ENCODE results near the gene ADGRG6. TPM values are rescaled to one million over a fixed set of nuclear protein-coding genes. Genes with fewer than 3 reads are reported as not detected.

ADGRG6 gene
- total RNA-seq, 1 experiment from 2014 or later: 2.5 TPM

DNA sequence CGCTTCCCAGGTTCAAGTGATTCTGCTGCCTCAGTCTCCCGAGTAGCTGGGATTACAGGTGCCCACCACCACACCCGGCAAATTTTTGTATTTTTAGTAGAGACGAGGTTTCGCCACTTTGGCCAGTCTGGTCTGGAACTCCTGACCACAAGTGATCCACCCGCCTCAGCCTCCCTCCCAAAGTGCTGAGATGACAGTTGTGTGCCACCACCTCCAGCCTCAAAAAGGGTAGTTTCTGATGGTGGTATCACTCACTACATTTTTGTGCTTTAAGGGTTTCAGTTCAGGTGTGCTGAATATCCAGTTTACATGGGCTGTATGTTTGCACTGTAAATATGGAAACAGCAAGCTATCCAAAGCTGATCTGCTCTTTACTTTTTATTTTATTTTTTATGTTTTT, 12.1 kb upstream of the ADGRG6 start:
- no peak overlapping the region for H2AK5ac ChIP-seq (ENCODE audit: insufficient read length, low read length)
- Mint-ChIP-seq H3K4me3 (no peak overlapping the region), H3K27ac (no peak overlapping the region), H3K9me3 (no peaks in the 10 kb centered on the region), H3K4me1 (no peaks in the 10 kb centered on the region), H3K36me3 (ENCODE audit: insufficient read depth in 1 of 3, low read depth in 3 of 3) (no peaks in the 10 kb centered on the region; a peak in 1 of 7 replicates), H3K27me3 (ENCODE audit: low read depth) (no peaks in the 10 kb centered on the region)
- TF ChIP-seq, protein P1, sequence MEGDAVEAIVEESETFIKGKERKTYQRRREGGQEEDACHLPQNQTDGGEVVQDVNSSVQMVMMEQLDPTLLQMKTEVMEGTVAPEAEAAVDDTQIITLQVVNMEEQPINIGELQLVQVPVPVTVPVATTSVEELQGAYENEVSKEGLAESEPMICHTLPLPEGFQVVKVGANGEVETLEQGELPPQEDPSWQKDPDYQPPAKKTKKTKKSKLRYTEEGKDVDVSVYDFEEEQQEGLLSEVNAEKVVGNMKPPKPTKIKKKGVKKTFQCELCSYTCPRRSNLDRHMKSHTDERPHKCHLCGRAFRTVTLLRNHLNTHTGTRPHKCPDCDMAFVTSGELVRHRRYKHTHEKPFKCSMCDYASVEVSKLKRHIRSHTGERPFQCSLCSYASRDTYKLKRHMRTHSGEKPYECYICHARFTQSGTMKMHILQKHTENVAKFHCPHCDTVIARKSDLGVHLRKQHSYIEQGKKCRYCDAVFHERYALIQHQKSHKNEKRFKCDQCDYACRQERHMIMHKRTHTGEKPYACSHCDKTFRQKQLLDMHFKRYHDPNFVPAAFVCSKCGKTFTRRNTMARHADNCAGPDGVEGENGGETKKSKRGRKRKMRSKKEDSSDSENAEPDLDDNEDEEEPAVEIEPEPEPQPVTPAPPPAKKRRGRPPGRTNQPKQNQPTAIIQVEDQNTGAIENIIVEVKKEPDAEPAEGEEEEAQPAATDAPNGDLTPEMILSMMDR (conservative IDR thresholded peaks at IDR 0.05): no peak
- no peak overlapping the region for H3K9ac ChIP-seq (ENCODE audit: extremely low read depth, insufficient read length, low read length)
- no peak overlapping the region for H3K56ac ChIP-seq (ENCODE audit: insufficient read length, low read depth, low read length)
- no peak overlapping the region for H2BK5ac ChIP-seq (ENCODE audit: insufficient read length, low read length)
- H3K23ac ChIP-seq (ENCODE audit: insufficient read length, low read depth, low read length): no peak overlapping the region
- no peak overlapping the region for H2BK15ac ChIP-seq (ENCODE audit: low read depth, low read length)
- no peak overlapping the region for H3K27ac ChIP-seq (ENCODE audit: insufficient read length, low read depth, low read length)
- H4K91ac ChIP-seq (ENCODE audit: insufficient read length, low read depth, low read length): no peak overlapping the region
- no peak overlapping the region for H3K18ac ChIP-seq (ENCODE audit: insufficient read length, low read depth, low read length)
- H2BK20ac ChIP-seq (ENCODE audit: low read depth, low read length, poor library complexity, severe bottlenecking): no peak overlapping the region
- H3T11ph ChIP-seq (ENCODE audit: low read length): no peak overlapping the region
- no peak for DNase-seq
- no peaks in the 10 kb centered on the region for H3K79me2 ChIP-seq (ENCODE audit: insufficient read depth, low read length)
- H3K27me3 ChIP-seq (ENCODE audit: insufficient read depth, low read length): no peaks in the 10 kb centered on the region
- no peak overlapping the region for H2BK12ac ChIP-seq (ENCODE audit: insufficient read length, low read depth, low read length)
- H4K5ac ChIP-seq (ENCODE audit: insufficient read length, low read depth, low read length): no peak overlapping the region
- H3K9me3 ChIP-seq (ENCODE audit: control insufficient read depth, low read depth, low read length): no peaks in the 10 kb centered on the region
- H3K79me1 ChIP-seq (ENCODE audit: insufficient read depth, low read depth, low read length, poor library complexity, severe bottlenecking): no peaks in the 10 kb centered on the region
- H3K4me2 ChIP-seq (ENCODE audit: insufficient read depth, insufficient read length, low read length): no peak overlapping the region
- no CpG with 5 or more reads among the region's 6 CpGs for WGBS (ENCODE audit: extremely low coverage, insufficient read length, low lambda C conversion rate)
- no peak overlapping the region for H2AFZ ChIP-seq (ENCODE audit: low read length)
- H4K20me1 ChIP-seq (ENCODE audit: control insufficient read depth, insufficient read depth, insufficient read length): no peaks in the 10 kb centered on the region
- no peak overlapping the region for H3K4ac ChIP-seq (ENCODE audit: low read depth, low read length)
- no peaks in the 10 kb centered on the region for H3K4me1 ChIP-seq (ENCODE audit: insufficient read depth, low read length)
- no peak overlapping the region for H2BK120ac ChIP-seq (ENCODE audit: low read depth, low read length, poor library complexity, severe bottlenecking)
- no peak overlapping the region for H4K8ac ChIP-seq (replicated peaks; ENCODE audit: insufficient read length, low read depth, low read length)
- H3K23me2 ChIP-seq (ENCODE audit: insufficient read length, low read depth, low read length, poor library complexity, severe bottlenecking): no peaks in the 10 kb centered on the region
- H3K14ac ChIP-seq (ENCODE audit: insufficient read depth, low read length): no peak overlapping the region
